Esophagus squamous epithelium (tissue), 5 donors: ENCODE results near the gene SPOCK1. TPM values are rescaled to one million over a fixed set of nuclear protein-coding genes. Genes with fewer than 3 reads are reported as not detected.

Experiments
- DNase-seq: peaks from one replicate; lab custom pipeline; 2025; lab: John Stamatoyannopoulos, UW
- H3K27ac ChIP-seq, 4 donors: fragments of 200-600 bp; sonication (generic); one replicate each; pipeline ENCODE4 v1.5.1; 2016 to 2019; ENCODE audit warnings: mild to moderate bottlenecking in 1 of 4
- H3K27me3 ChIP-seq, 4 donors: fragments of 200-600 bp; sonication (generic); 1 replicate in 3 of 4; 2 replicates in 1 of 4; pipeline versions ENCODE4 v1.5.1 to v1.6.0; 2017 to 2021; ENCODE audit warnings: antibody characterized with exemption in 1 of 4
- H3K36me3 ChIP-seq, 3 donors: fragments of 200-600 bp; sonication (generic); one replicate each; pipeline ENCODE4 v1.5.1; 2016 to 2019
- H3K4me1 ChIP-seq, 3 donors: fragments of 200-600 bp; sonication (generic); one replicate each; pipeline ENCODE4 v1.5.1; 2017 to 2019
- H3K4me3 ChIP-seq, 4 donors: fragments of 200-600 bp; sonication (generic); 1 replicate in 3 of 4; 2 replicates in 1 of 4; pipeline ENCODE4 v1.5.1; 2016 to 2019; ENCODE audit warnings: mild to moderate bottlenecking in 2 of 4, moderate library complexity in 1 of 4
- H3K9me3 ChIP-seq, 3 donors: fragments of 200-600 bp; sonication (generic); one replicate each; pipeline ENCODE4 v1.5.1; 2016 to 2019
- CTCF ChIP-seq, 6 experiments: fragments of 450-650 bp in 4 of 6; fragments of 200-600 bp in 2 of 6; sonication (generic) in 2 of 6; IDR thresholded peaks; one replicate each; pipeline ENCODE4 v1.5.1; 2016 to 2019; ENCODE audit warnings: antibody characterized with exemption in 6 of 6, mild to moderate bottlenecking in 4 of 6, moderate library complexity in 4 of 6
- POLR2A ChIP-seq, 4 donors: fragments of 450-650 bp; IDR thresholded peaks; one replicate each; pipeline ENCODE4 v1.6.1; 2017; ENCODE audit warnings: antibody characterized with exemption in 4 of 4, mild to moderate bottlenecking in 4 of 4, moderate library complexity in 3 of 4
- WGBS, 2 donors: methylation state at CpG; one replicate each; pipeline ENCODE4 v1.1.5; 2018; 5-methylcytosine and 5-hydroxymethylcytosine counted together
- intact Hi-C: fragments of 100-400 bp; cut with DNase I; formaldehyde crosslinking; loops from one replicate; pipeline ENCODE4 v1.15.0; 2022
- total RNA-seq, 4 donors: library from RNA; depleted of rRNA; stranded (reverse); fragments of >200 nt; gene quantifications; one replicate each; pipeline ENCODE4 v1.1.0, GENCODE V29; 2016
- donor health status: DM: yes; HTN: yes; CAD: no.

The SPOCK1 gene
- total RNA-seq, 4 donors from 2014 or later = 0.99 to 21.9 (median 8.1) TPM

DNA sequence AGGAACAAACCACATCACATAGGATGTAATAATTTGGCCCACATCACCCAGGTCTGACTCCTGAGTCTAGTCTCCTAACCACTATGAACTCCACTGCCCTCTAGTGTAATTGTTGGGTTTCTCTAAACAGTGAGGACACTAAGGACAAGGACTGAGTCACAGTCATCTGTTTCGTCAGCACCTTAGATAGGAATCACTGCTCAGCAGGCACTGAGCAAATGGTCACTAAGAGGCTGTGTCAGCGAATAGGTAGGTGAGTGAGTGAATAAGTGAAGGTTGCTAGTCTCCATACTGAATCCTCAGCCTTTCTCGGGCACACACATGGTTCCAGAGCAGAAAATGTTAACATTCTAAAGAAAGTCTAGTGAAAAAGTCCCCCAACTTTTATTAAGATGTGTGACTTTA is 278.6 kb downstream of the SPOCK1 start:
- no peak overlapping the region for H3K4me3 ChIP-seq
- no peaks in the 10 kb centered on the region for H3K27me3 ChIP-seq
- intact Hi-C loops = no loop called here
- no peak overlapping the region for H3K27ac ChIP-seq
- peaks cover 5 to 17% (median 11%) of the 10 kb centered on the region in 3 donors for H3K4me1 ChIP-seq
- no peak for DNase-seq
- no peak for TF ChIP-seq POLR2A (IDR thresholded peaks at IDR 0.05)
- TF ChIP-seq CTCF (IDR thresholded peaks at IDR 0.05) = peak in 5 of 6 experiments; percentile 36 to 77 (median 47)
- H3K9me3 ChIP-seq = no peaks in the 10 kb centered on the region
- no peaks in the 10 kb centered on the region for H3K36me3 ChIP-seq
- WGBS, 2 donors = 43 to 53% methylated on average over 3 of the region's 3 CpGs

DNA sequence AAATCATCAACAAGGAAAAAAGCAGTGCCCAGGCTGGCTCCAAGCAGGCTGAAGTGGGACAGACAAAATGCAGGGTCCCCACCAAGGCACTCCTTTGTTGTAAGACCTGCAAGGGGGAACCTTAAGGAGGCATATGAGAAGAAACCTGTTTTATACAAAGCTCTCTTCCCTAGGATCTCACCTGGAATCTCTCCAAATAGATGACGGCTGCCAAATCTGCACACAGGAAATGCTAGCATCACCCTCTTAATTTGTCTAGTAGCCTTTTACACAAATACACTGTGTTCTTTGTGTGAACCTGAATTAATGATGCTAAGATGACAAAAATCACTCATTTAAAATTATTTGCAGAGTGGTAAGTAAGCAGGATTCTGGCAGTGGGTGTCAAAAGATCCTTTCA is 280.2 kb downstream of the SPOCK1 start:
- DNase-seq = no peak
- intact Hi-C loops = loop anchor here (10.0 kb wide), 1 partner anchor 414 kb away; no protein-coding TSS in a partner anchor
- Histone ChIP-seq H3K9me3 (no peaks in the 10 kb centered on the region), H3K4me3 (no peak overlapping the region), H3K27ac (no peak overlapping the region), H3K36me3 (no peaks in the 10 kb centered on the region), H3K4me1 (peaks cover 5 to 17% (median 11%) of the 10 kb centered on the region in 3 donors), H3K27me3 (no peaks in the 10 kb centered on the region)
- WGBS, 2 donors = 31 to 40% methylated on average over 1 of the region's 1 CpG
- TF ChIP-seq POLR2A (IDR thresholded peaks at IDR 0.05) (no peak), CTCF (IDR thresholded peaks at IDR 0.05) (no peak)

- no peaks in the 10 kb centered on the region for H3K27me3 ChIP-seq
- no peak overlapping the region for H3K27ac ChIP-seq
- intact Hi-C loops = loop anchor here (10.0 kb wide), 1 partner anchor 414 kb away; no protein-coding TSS in a partner anchor
- TF ChIP-seq CTCF (IDR thresholded peaks at IDR 0.05) (no peak), POLR2A (IDR thresholded peaks at IDR 0.05) (no peak)
- no peak overlapping the region for H3K4me3 ChIP-seq
- no peaks in the 10 kb centered on the region for H3K36me3 ChIP-seq
- DNase-seq = no peak
- H3K4me1 ChIP-seq = peaks cover 5 to 17% (median 11%) of the 10 kb centered on the region in 3 donors
- 0 to 17% methylated on average over 1 of the region's 1 CpG for WGBS, 2 donors
- H3K9me3 ChIP-seq = no peaks in the 10 kb centered on the region
Observed at GRCh38 chr5:137218471-137218870, 280.7 kb downstream of the SPOCK1 start.

GRCh38 chr5:137217599-137218200 is 281.4 kb downstream of the SPOCK1 start:
- H3K27me3 ChIP-seq = no peaks in the 10 kb centered on the region
- no peak overlapping the region for H3K27ac ChIP-seq
- no peak overlapping the region for H3K4me3 ChIP-seq
- H3K36me3 ChIP-seq = no peaks in the 10 kb centered on the region
- TF ChIP-seq CTCF (IDR thresholded peaks at IDR 0.05) (no peak), POLR2A (IDR thresholded peaks at IDR 0.05) (no peak)
- intact Hi-C loops = loop anchor here (10.0 kb wide), 1 partner anchor 413 kb away; no protein-coding TSS in a partner anchor
- 63 to 75% methylated on average over 6 of the region's 6 CpGs for WGBS, 2 donors
- no peak for DNase-seq
- H3K9me3 ChIP-seq = no peaks in the 10 kb centered on the region
- peaks cover 5 to 17% (median 11%) of the 10 kb centered on the region in 3 donors for H3K4me1 ChIP-seq

DNA sequence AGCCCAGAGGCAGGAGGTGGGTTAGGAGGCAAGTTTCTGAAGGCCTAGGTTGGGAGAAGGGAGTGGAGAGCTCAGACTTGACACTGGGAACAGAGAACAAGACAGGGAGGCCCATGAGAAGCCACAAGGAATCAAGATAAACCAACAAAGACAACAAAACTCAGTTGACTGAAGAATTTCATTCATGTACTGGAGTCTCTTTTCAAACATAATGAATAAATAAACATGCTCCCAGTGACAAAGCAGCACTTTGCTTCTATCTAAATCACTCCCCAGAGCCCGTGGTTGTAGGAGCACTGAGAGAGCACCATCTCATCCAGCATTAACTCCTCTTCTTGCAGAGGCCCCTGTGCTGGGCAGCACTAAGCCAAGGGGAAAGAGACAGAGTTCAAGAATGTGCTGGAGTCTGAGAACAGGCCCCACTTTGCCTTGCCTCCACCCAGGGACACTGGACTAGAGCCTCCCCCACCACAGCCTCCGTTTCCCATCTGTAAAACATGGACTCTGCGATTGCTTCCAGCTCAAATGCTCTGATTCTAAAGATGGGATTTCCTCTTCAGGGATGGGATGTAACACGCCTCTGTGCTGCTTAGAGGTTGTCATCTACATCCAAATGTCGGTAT is 282.0 kb downstream of the SPOCK1 start:
- WGBS, 2 donors = 64 to 81% methylated on average over 5 of the region's 5 CpGs
- peaks cover 5 to 17% (median 11%) of the 10 kb centered on the region in 3 donors for H3K4me1 ChIP-seq
- intact Hi-C loops = loop anchor here (10.0 kb wide), 1 partner anchor 412 kb away; no protein-coding TSS in a partner anchor
- no peak for DNase-seq
- H3K4me3 ChIP-seq = no peak overlapping the region
- H3K36me3 ChIP-seq = no peaks in the 10 kb centered on the region
- H3K27me3 ChIP-seq = no peaks in the 10 kb centered on the region
- TF ChIP-seq POLR2A (IDR thresholded peaks at IDR 0.05) = no peak
- no peak for TF ChIP-seq CTCF (IDR thresholded peaks at IDR 0.05)
- H3K9me3 ChIP-seq = no peaks in the 10 kb centered on the region
- H3K27ac ChIP-seq = no peak overlapping the region
